Stomach (tissue), 9 donors: ENCODE results near the gene METTL3. TPM values are rescaled to one million over a fixed set of nuclear protein-coding genes. Genes with fewer than 3 reads are reported as not detected.

ENCODE experiments used
- DNase-seq, 2 donors: peaks; one replicate each; pipeline versions ENCODE4 v3.0.0 to v3.0.0-alpha.2; 2013 to 2019
- H3K27ac ChIP-seq, 5 donors: fragments of 200-600 bp in 4 of 5; sonication (generic) in 4 of 5; one replicate each; pipeline ENCODE4 v1.5.1; 2013 to 2019; ENCODE audit warnings: mild to moderate bottlenecking in 1 of 5, moderate library complexity in 1 of 5
- H3K27me3 ChIP-seq, 3 donors: fragments of 200-600 bp; sonication (generic); one replicate each; pipeline ENCODE4 v1.5.1; 2017 to 2019; ENCODE audit warnings: mixed run types in 1 of 3
- H3K36me3 ChIP-seq, 4 donors: fragments of 200-600 bp; sonication (generic); 1 replicate in 3 of 4; 2 replicates in 1 of 4; pipeline ENCODE4 v1.5.1; 2016 to 2019
- H3K4me1 ChIP-seq, 4 donors: fragments of 200-600 bp; sonication (generic); one replicate each; pipeline ENCODE4 v1.5.1; 2016 to 2019
- H3K4me3 ChIP-seq, 4 donors: fragments of 200-600 bp; sonication (generic) in 3 of 4; one replicate each; pipeline ENCODE4 v1.5.1; 2016 to 2019; ENCODE audit warnings: mild to moderate bottlenecking in 1 of 4
- H3K9me3 ChIP-seq, 4 donors: fragments of 200-600 bp; sonication (generic); one replicate each; pipeline ENCODE4 v1.5.1; 2016 to 2019
- CTCF ChIP-seq, 7 experiments: fragments of 450-650 bp in 4 of 7; fragments of 200-600 bp in 3 of 7; sonication (generic) in 3 of 7; IDR thresholded peaks; one replicate each; pipeline ENCODE4 v1.5.1; 2016 to 2019; ENCODE audit warnings: antibody characterized with exemption in 7 of 7, control low read depth in 2 of 7, mild to moderate bottlenecking in 1 of 7
- EP300 ChIP-seq: sonication (generic); formaldehyde crosslinking; IDR thresholded peaks from one replicate; pipeline ENCODE4 v1.6.1; 2017; ENCODE audit warnings: antibody characterized with exemption
- POLR2A ChIP-seq, 4 donors: fragments of 450-650 bp; IDR thresholded peaks; one replicate each; pipeline ENCODE4 v1.6.1; 2016; ENCODE audit warnings: antibody characterized with exemption in 4 of 4, control low read depth in 2 of 4, mild to moderate bottlenecking in 1 of 4, moderate library complexity in 1 of 4
- POLR2AphosphoS5 ChIP-seq, 3 donors: sonication (generic); formaldehyde crosslinking; IDR thresholded peaks; one replicate each; pipeline ENCODE4 v1.6.1; 2016; ENCODE audit warnings: antibody characterized with exemption in 3 of 3
- WGBS, 5 donors: extraction: QIAGEN DNeasy Blood & Tissue Kit in 3 of 5; methylation state at CpG; one replicate each; pipeline versions ENCODE4 v1.1.5 to v1.1.7; 2013 to 2018; 5-methylcytosine and 5-hydroxymethylcytosine counted together
- intact Hi-C: fragments of 100-400 bp; cut with DNase I; formaldehyde crosslinking; loops from one replicate; pipeline ENCODE4 v1.15.1; 2023; ENCODE audit warnings: low total_unique reads
- polyA plus RNA-seq, 3 donors: library from polyadenylated mRNA; stranded (reverse); fragments of 200-250 nt; gene quantifications; one replicate each; pipeline ENCODE4 v1.2.3, GENCODE V29; 2013
- total RNA-seq, 5 donors: library from RNA; depleted of rRNA; stranded (reverse); fragments of >200 nt; gene quantifications; one replicate each; pipeline versions ENCODE4 v1.1.0 to v1.2.3, GENCODE V29; 2014 to 2016
- donor health status: healthy with polysubstance abuse.
- donor health status: Bipolar disorder and iron deficiency.
- donor health status: healthy.

Gene METTL3
- total and polyA plus RNA-seq, 8 donors = 8.6 to 84.3 (median 41.2) TPM

DNA sequence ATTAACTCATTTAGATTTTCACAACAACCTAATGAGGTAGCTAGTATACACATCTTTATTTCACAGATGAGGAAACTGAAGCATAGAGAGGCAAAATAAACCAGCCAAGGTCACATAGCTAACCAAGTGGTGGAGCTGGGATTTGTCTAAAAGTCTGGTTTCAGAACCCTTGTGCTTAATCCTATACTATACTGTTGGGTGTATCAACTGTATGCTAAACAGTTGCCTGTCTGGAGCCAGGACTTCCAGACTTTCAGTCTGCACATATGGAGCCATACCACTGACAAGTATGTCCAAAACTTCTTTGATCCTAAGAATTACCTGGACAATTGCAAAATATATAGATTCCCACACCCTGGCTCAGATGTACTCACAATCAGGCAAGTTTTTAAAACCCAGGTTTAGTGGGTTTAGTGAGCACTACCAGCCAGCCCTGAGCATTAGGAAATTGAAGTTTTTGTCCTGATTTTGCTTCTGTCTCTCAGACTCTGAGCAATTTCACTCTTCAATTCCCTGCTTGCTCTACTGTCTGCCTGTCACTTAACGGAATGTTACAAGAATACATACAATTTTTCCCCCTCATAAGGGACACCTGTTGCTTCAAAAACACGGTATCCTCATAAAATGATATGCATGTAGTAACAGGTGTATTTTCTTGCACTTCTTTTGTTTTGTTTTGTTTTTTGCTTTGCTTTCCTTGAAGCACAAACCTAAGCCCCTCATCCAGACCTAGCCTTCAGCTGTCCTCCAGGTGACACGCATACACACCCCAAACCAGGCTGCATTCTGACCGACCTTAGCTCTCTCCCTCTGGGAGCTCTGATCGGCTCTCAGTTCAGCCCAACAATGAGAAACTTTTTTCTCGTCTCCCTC lies 24.6 kb upstream of the METTL3 start:
- peak overlapping the region in 2 of 4 donors; percentile 38 to 42 for H3K4me3 ChIP-seq
- H3K27me3 ChIP-seq = peaks cover 0 to 66% (median 23%) of the 10 kb centered on the region in 3 donors
- peaks cover 8 to 12% (median 11%) of the 10 kb centered on the region in 4 donors for H3K4me1 ChIP-seq
- intact Hi-C loops = no loop called here
- no peak overlapping the region for H3K27ac ChIP-seq
- WGBS, 5 donors = 24 to 29% (median 27%) methylated on average over 6 of the region's 6 CpGs
- no peaks in the 10 kb centered on the region for H3K9me3 ChIP-seq
- TF ChIP-seq EP300 (no peak), POLR2A (IDR thresholded peaks at IDR 0.05) (no peak), CTCF (IDR thresholded peaks at IDR 0.05) (no peak), POLR2AphosphoS5 (IDR thresholded peaks at IDR 0.05) (no peak)
- no peak for DNase-seq
- H3K36me3 ChIP-seq = no peaks in the 10 kb centered on the region

DNA sequence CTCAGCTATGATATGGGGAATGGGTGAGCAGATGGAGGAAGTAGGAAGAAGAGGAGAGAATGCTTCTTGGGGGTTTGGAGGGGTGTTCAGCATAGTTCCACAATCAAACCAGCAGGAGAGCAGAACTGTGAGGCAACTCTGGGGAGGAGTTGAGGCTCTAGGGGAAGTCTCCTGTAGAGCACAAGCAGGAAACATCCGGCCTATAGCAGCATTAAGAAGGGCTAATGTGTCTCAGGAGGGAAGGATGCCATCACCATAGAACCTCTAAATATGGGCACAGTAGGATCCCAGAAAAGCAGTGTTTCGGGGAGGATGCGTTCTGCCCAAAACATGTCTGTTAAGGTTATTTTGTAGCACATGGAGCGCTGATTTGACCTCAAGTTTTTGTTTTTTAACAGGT lies 23.4 kb upstream of the METTL3 start:
- Histone ChIP-seq H3K4me3 (no peak overlapping the region), H3K9me3 (no peaks in the 10 kb centered on the region), H3K27me3 (peaks cover 0 to 59% (median 23%) of the 10 kb centered on the region in 3 donors), H3K4me1 (peaks cover 8 to 12% (median 11%) of the 10 kb centered on the region in 4 donors), H3K36me3 (no peaks in the 10 kb centered on the region), H3K27ac (no peak overlapping the region)
- intact Hi-C loops = no loop called here
- 67 to 84% (median 77%) methylated on average over 4 of the region's 4 CpGs for WGBS, 5 donors
- DNase-seq = no peak
- TF ChIP-seq EP300 = no peak
- TF ChIP-seq POLR2AphosphoS5 (IDR thresholded peaks at IDR 0.05) = no peak
- no peak for TF ChIP-seq CTCF (IDR thresholded peaks at IDR 0.05)
- TF ChIP-seq POLR2A (IDR thresholded peaks at IDR 0.05) = no peak

DNA sequence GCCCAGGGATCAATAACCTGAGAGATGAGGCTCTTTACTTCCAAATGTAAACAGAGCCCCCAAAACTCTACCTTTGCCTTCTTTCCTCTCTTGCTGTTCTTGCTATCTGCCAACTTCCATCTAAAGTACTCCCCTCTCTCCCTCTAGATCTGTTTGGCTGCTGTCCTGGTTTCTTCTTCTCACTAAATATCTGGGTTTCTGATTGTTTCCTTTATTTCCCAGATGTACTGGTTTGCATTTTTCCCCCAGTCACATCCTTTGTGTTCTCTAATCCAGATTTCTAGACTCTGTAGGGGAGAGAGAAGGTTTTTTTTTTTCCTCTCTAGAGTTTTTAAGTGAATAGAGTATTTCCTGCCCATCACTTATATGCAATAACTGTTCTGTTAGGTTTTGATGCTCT lies 22.2 kb upstream of the METTL3 start:
- intact Hi-C loops = no loop called here
- Histone ChIP-seq H3K4me1 (peaks cover 8 to 12% (median 11%) of the 10 kb centered on the region in 4 donors), H3K36me3 (no peaks in the 10 kb centered on the region), H3K27me3 (peaks cover 0 to 47% (median 23%) of the 10 kb centered on the region in 3 donors), H3K27ac (no peak overlapping the region), H3K4me3 (no peak overlapping the region), H3K9me3 (no peaks in the 10 kb centered on the region)
- TF ChIP-seq EP300 = no peak
- TF ChIP-seq POLR2AphosphoS5 (IDR thresholded peaks at IDR 0.05) = no peak
- no peak for TF ChIP-seq CTCF (IDR thresholded peaks at IDR 0.05)
- no peak for TF ChIP-seq POLR2A (IDR thresholded peaks at IDR 0.05)
- no peak for DNase-seq

- no peak overlapping the region for H3K27ac ChIP-seq
- DNase-seq = no peak
- peaks cover 0 to under 1% (median 0%) of the 10 kb centered on the region in 4 donors for H3K36me3 ChIP-seq
- no peak overlapping the region for H3K4me3 ChIP-seq
- H3K9me3 ChIP-seq = no peaks in the 10 kb centered on the region
- intact Hi-C loops = no loop called here
- H3K27me3 ChIP-seq = peaks cover 0 to 10% (median 4%) of the 10 kb centered on the region in 3 donors
- H3K4me1 ChIP-seq = peaks cover 0 to 26% (median 20%) of the 10 kb centered on the region in 4 donors
- WGBS, 5 donors = 89 to 95% (median 92%) methylated on average over 1 of the region's 1 CpG
- no peak for TF ChIP-seq CTCF (IDR thresholded peaks at IDR 0.05)
Observed at GRCh38 chr14:21529515-21529914, 18.4 kb upstream of the METTL3 start.
